AG09319 (cell line): Measurements from ENCODE around the gene TBATA.

Experiments used
- DNase-seq: peaks from one replicate; pipeline ENCODE4 v3.0.0-alpha.2; 2010; ENCODE audit warnings: low read depth; ENCODE audit errors: extremely low read depth
- CTCF ChIP-seq: IDR thresholded peaks from 2 replicates; pipeline ENCODE4 v1.5.1; 2011; ENCODE audit warnings: low read depth, mild to moderate bottlenecking, inconsistent platforms, low read length, moderate library complexity

The TBATA gene

GRCh38 chr10:70807556-70807955 is 22.4 kb upstream of the TBATA start:
- no peak for DNase-seq
- no peak for TF ChIP-seq CTCF

- no peak for TF ChIP-seq CTCF
Measured at GRCh38 chr10:70806841-70807240, 21.7 kb upstream of the TBATA start.

GRCh38 chr10:70805619-70806215 is 20.5 kb upstream of the TBATA start:
- DNase-seq, result no peak
- no peak for TF ChIP-seq CTCF

More at GRCh38 chr10:70806841-70807240, 21.7 kb upstream of the TBATA start:
- DNase-seq, result no peak

DNA sequence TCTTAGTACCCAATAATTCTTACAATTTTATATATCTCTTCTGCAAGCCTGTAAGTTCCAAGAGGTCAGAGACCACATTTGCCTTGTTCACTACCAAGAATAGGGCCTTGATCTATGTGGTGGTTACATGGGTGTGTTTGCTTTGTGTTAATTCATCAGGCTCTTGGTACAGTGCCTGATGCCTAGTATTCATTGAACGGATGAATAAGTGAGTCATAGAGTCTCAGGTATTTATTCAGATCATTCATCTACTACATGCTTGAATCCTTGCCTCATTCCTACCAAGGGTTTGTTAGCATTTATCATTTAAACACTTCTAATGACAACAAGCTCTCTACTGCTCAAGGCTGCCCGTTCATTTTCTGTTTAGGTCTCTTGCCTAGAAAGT is 19.2 kb upstream of the TBATA start:
- no peak for DNase-seq

GRCh38 chr10:70803775-70804420 is 18.7 kb upstream of the TBATA start:
- TF ChIP-seq CTCF, result no peak

More for the DNA sequence above, 19.2 kb upstream of the TBATA start:
- TF ChIP-seq CTCF, result no peak

GRCh38 chr10:70801854-70802253 is 16.7 kb upstream of the TBATA start:
- DNase-seq, result no peak
- TF ChIP-seq CTCF, result no peak

More at GRCh38 chr10:70803775-70804420, 18.7 kb upstream of the TBATA start:
- no peak for DNase-seq

DNA sequence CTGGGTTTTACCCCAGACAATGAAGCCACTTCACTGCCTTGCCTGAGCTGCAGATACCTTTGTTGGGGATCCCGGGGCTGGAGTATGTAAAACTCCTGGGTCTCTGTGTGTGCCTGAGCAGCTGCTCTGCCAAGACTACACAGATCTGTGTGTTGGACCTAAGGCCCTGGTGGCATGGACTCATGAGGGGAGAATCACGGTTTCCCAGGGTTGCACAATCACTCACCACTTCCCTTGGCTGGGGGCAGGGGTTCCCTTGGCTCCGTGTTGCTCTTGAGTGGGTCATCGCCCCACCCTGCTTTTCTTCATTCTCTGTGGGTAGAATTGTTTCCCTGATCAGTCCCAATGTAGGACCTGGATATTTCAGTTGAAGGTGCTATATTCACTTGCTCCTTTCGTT is 13.9 kb upstream of the TBATA start:
- no peak for TF ChIP-seq CTCF
- no peak for DNase-seq
